KMS-11 (cell line): Measurements from ENCODE around the gene PPP2R3A.

Source experiments
- H2AFZ ChIP-seq: fragments of 200-600 bp; sonication (generic); 2 replicates; pipeline ENCODE4 v1.6.1; 2016; ENCODE audit warnings: antibody characterized with exemption, mixed run types, low read depth
- H3K27ac ChIP-seq: fragments of 200-600 bp; sonication (generic); 2 replicates; pipeline ENCODE4 v1.6.1; 2016; ENCODE audit warnings: mild to moderate bottlenecking, mixed run types
- H3K27me3 ChIP-seq: fragments of 200-600 bp; sonication (generic); 2 replicates; pipeline ENCODE4 v1.6.1; 2017; ENCODE audit warnings: mild to moderate bottlenecking, low read depth, mixed run types, moderate library complexity; ENCODE audit not compliant: insufficient read depth
- H3K36me3 ChIP-seq: fragments of 200-600 bp; sonication (generic); 2 replicates; pipeline ENCODE4 v1.6.1; 2017; ENCODE audit warnings: mild to moderate bottlenecking, mixed run types; ENCODE audit not compliant: insufficient read depth
- H3K4me1 ChIP-seq: fragments of 200-600 bp; sonication (generic); 2 replicates; pipeline ENCODE4 v1.6.1; 2016; ENCODE audit warnings: mild to moderate bottlenecking, low read depth, mixed run types; ENCODE audit not compliant: poor library complexity, severe bottlenecking
- H3K4me2 ChIP-seq: fragments of 200-600 bp; sonication (generic); 2 replicates; pipeline ENCODE4 v1.7.0; 2016; ENCODE audit warnings: mild to moderate bottlenecking, mixed run types
- H3K4me3 ChIP-seq: fragments of 200-600 bp; sonication (generic); IDR thresholded peaks from 2 replicates; pipeline ENCODE4 v1.6.1; 2017; ENCODE audit warnings: low read depth, low read length, mixed read lengths; ENCODE audit not compliant: insufficient read depth
- H3K79me2 ChIP-seq: fragments of 200-600 bp; sonication (generic); 2 replicates; pipeline ENCODE4 v1.6.1; 2016; ENCODE audit warnings: low read depth, mixed run types; ENCODE audit not compliant: insufficient read depth
- H3K9ac ChIP-seq: fragments of 200-600 bp; sonication (generic); 2 replicates; pipeline ENCODE4 v1.6.1; 2016; ENCODE audit warnings: mild to moderate bottlenecking, mixed run types
- H4K20me1 ChIP-seq: fragments of 200-600 bp; sonication (generic); 2 replicates; pipeline ENCODE4 v1.6.1; 2016; ENCODE audit warnings: mild to moderate bottlenecking, mixed run types; ENCODE audit not compliant: insufficient read depth
- TF ChIP-seq, protein P1 (sequence below): fragments of 200-600 bp; sonication (generic); conservative IDR thresholded peaks from 2 replicates; pipeline ENCODE4 v1.6.1; 2017; ENCODE audit warnings: low read depth, mild to moderate bottlenecking, antibody characterized with exemption, low read length, moderate library complexity, mixed read lengths

Gene PPP2R3A

DNA sequence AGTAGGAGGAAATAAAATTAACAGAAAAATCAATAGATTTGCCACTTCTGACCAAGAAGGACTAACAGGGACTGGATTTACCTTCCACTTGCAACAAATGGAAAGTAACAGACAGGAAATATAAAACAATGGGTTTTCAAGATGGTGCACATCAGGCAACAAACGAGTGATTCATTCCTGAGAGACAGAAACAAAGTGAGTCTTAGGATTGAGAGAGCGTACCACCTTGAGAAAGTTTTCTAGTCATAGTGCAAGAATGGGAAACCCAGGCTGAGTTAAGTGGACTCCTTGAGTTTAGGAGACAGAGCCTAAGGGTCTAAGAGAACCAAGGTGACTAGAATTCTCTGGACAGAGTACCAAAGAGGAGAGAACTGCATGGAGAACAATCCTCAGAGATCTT is 101.7 kb downstream of the PPP2R3A start:
- no peaks in the 10 kb centered on the region for H4K20me1 ChIP-seq
- H3K4me2 ChIP-seq = no peak overlapping the region
- TF ChIP-seq, protein P1, sequence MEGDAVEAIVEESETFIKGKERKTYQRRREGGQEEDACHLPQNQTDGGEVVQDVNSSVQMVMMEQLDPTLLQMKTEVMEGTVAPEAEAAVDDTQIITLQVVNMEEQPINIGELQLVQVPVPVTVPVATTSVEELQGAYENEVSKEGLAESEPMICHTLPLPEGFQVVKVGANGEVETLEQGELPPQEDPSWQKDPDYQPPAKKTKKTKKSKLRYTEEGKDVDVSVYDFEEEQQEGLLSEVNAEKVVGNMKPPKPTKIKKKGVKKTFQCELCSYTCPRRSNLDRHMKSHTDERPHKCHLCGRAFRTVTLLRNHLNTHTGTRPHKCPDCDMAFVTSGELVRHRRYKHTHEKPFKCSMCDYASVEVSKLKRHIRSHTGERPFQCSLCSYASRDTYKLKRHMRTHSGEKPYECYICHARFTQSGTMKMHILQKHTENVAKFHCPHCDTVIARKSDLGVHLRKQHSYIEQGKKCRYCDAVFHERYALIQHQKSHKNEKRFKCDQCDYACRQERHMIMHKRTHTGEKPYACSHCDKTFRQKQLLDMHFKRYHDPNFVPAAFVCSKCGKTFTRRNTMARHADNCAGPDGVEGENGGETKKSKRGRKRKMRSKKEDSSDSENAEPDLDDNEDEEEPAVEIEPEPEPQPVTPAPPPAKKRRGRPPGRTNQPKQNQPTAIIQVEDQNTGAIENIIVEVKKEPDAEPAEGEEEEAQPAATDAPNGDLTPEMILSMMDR = no peak
- H3K79me2 ChIP-seq = no peaks in the 10 kb centered on the region
- H3K27ac ChIP-seq = no peak overlapping the region
- H2AFZ ChIP-seq = no peak overlapping the region
- no peak overlapping the region for H3K4me3 ChIP-seq
- no peaks in the 10 kb centered on the region for H3K27me3 ChIP-seq
- no peaks in the 10 kb centered on the region for H3K36me3 ChIP-seq
- H3K9ac ChIP-seq = no peak overlapping the region
- H3K4me1 ChIP-seq = no peaks in the 10 kb centered on the region

DNA sequence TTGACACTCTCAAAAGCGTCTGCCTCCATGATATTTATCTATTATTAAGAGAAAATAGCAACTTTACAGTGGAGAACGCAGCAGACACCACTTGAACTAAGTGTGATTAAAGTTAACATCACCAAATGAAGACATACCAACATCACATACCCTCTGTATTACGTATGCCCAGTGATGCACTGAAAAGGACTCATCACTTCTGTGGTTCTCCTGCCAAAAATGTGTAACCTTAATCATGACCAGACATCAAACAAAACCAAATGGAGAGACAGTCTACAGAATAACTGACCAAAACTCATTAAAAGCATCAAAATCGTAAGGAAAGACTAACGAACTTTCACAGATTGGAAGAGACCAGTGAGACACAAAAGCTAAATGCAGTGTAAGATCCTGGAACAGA is 103.2 kb downstream of the PPP2R3A start:
- no peaks in the 10 kb centered on the region for H3K4me1 ChIP-seq
- TF ChIP-seq, protein P1 = no peak
- no peak overlapping the region for H3K9ac ChIP-seq
- H3K79me2 ChIP-seq = no peaks in the 10 kb centered on the region
- H3K27me3 ChIP-seq = no peaks in the 10 kb centered on the region
- no peak overlapping the region for H3K4me2 ChIP-seq
- no peaks in the 10 kb centered on the region for H3K36me3 ChIP-seq
- H3K4me3 ChIP-seq = no peak overlapping the region
- H3K27ac ChIP-seq = no peak overlapping the region
- H4K20me1 ChIP-seq = no peaks in the 10 kb centered on the region
- H2AFZ ChIP-seq = no peak overlapping the region

DNA sequence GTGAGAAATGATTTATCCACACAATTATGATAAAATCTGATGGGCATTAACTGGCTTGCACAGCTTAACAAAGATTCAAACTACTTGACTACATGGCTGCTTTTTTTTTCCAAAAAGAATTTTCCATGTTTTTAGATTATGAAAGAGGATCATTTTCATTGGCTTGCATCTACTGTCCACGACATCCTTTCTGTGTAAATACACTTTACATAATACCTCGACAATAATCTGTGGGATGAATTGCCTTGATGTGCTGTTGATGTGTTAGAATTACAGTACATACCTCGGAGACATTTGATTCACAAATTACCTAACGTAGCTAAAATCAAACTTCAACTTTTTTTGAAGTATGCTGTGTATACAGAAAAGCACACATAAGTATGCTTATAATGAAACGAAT is 104.4 kb downstream of the PPP2R3A start:
- no peak overlapping the region for H3K27ac ChIP-seq
- H3K4me1 ChIP-seq = peaks cover under 1% of the 10 kb centered on the region
- H3K79me2 ChIP-seq = no peaks in the 10 kb centered on the region
- no peaks in the 10 kb centered on the region for H3K36me3 ChIP-seq
- TF ChIP-seq, protein P1 = no peak
- H2AFZ ChIP-seq = no peak overlapping the region
- H3K4me2 ChIP-seq = no peak overlapping the region
- no peaks in the 10 kb centered on the region for H4K20me1 ChIP-seq
- H3K4me3 ChIP-seq = no peak overlapping the region
- no peaks in the 10 kb centered on the region for H3K27me3 ChIP-seq
- H3K9ac ChIP-seq = no peak overlapping the region

DNA sequence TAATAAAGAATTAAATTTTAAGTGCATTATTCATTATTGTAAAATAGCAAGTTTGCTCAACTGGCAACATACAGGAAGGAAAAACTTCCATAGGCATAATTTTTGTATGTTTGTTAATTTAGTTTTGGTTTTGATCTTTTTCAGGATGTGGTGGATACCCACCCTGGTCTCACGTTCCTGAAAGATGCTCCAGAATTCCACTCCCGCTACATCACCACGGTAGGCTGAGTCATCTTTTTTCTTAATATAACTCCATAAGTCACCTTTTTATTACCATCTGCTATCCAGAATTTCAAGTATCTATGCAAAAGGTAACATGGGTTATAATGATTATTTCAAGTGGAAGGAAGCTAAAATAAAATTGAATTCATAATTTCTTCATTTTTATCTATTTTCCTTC is 104.8 kb downstream of the PPP2R3A start:
- Histone ChIP-seq H3K79me2 (no peaks in the 10 kb centered on the region), H3K9ac (no peak overlapping the region), H3K27ac (no peak overlapping the region), H3K4me3 (no peak overlapping the region), H3K4me2 (no peak overlapping the region), H2AFZ (no peak overlapping the region), H3K4me1 (peaks cover 5% of the 10 kb centered on the region), H4K20me1 (no peaks in the 10 kb centered on the region), H3K27me3 (no peaks in the 10 kb centered on the region), H3K36me3 (no peaks in the 10 kb centered on the region)
- TF ChIP-seq, protein P1 = no peak
